Ascending aorta (tissue), 2 donors: ENCODE measurements around the gene HMGA1. TPM values are rescaled to one million over a fixed set of nuclear protein-coding genes. Genes with fewer than 3 reads are reported as not detected.

Source experiments
- DNase-seq, 2 donors: peaks; one replicate each; pipeline ENCODE4 v3.0.0-alpha.2; 2019; ENCODE audit warnings: low spot score in 2 of 2
- H3K27ac ChIP-seq, 2 donors: fragments of 200-600 bp; sonication (generic); one replicate each; pipeline ENCODE4 v1.5.1; 2016 to 2017; ENCODE audit warnings: mild to moderate bottlenecking in 1 of 2
- H3K27me3 ChIP-seq: fragments of 200-600 bp; sonication (generic); one replicate; pipeline ENCODE4 v1.5.1; 2017
- H3K36me3 ChIP-seq, 2 donors: fragments of 200-600 bp; sonication (generic); one replicate each; pipeline ENCODE4 v1.5.1; 2016
- H3K4me1 ChIP-seq, 2 donors: fragments of 200-600 bp; sonication (generic); one replicate each; pipeline ENCODE4 v1.5.1; 2016 to 2017; ENCODE audit warnings: mild to moderate bottlenecking in 1 of 2
- H3K4me3 ChIP-seq, 2 donors: fragments of 200-600 bp; sonication (generic); one replicate each; pipeline ENCODE4 v1.5.1; 2016 to 2017; ENCODE audit warnings: mild to moderate bottlenecking in 1 of 2
- H3K9me3 ChIP-seq, 2 donors: fragments of 200-600 bp; sonication (generic); one replicate each; pipeline ENCODE4 v1.5.1; 2016
- CTCF ChIP-seq, 3 experiments: fragments of 200-600 bp in 2 of 3; fragments of 450-650 bp in 1 of 3; sonication (generic) in 2 of 3; IDR thresholded peaks; one replicate each; pipeline ENCODE4 v1.5.1; 2016 to 2019; ENCODE audit warnings: antibody characterized with exemption in 3 of 3, mild to moderate bottlenecking in 1 of 3, moderate library complexity in 1 of 3
- intact Hi-C: fragments of 100-400 bp; cut with DNase I; formaldehyde crosslinking; loops from one replicate; pipeline ENCODE4 v1.15.1; 2023
- total RNA-seq: library from RNA; depleted of rRNA; stranded (reverse); fragments of >200 nt; gene quantifications from one replicate; pipeline ENCODE4 v1.1.0, GENCODE V29; 2016

HMGA1 gene
- total RNA-seq, 1 donor from 2014 or later: 21.4 TPM

- Histone ChIP-seq H3K36me3 (no peaks in the 10 kb centered on the region), H3K27me3 (no peaks in the 10 kb centered on the region), H3K9me3 (no peaks in the 10 kb centered on the region), H3K27ac (no peak overlapping the region), H3K4me1 (peaks cover 0 to 6% of the 10 kb centered on the region in 2 donors), H3K4me3 (peak overlapping the region; percentile 57 to 71)
- peak; percentile 98 for TF ChIP-seq CTCF (IDR thresholded peaks at IDR 0.05)
- intact Hi-C loops: loop anchor here (1.0 kb wide), 4 partner anchors 53 to 413 kb away; partner anchors contain the start of genes NUDT3 and SMIM29
- peak; percentile 53 to 92 for DNase-seq
Measured at GRCh38 chr6:34196116-34196832, 40.4 kb upstream of the HMGA1 start.

GRCh38 chr6:34196833-34197195 is 39.9 kb upstream of the HMGA1 start:
- DNase-seq: no peak
- H3K4me1 ChIP-seq: peaks cover 0 to 6% of the 10 kb centered on the region in 2 donors
- H3K27ac ChIP-seq: no peak overlapping the region
- intact Hi-C loops: loop anchor here (1.0 kb wide), 4 partner anchors 52 to 412 kb away; partner anchors contain the start of genes NUDT3 and SMIM29
- peak overlapping the region; percentile 57 to 71 for H3K4me3 ChIP-seq
- TF ChIP-seq CTCF (IDR thresholded peaks at IDR 0.05): no peak
- no peaks in the 10 kb centered on the region for H3K9me3 ChIP-seq
- no peaks in the 10 kb centered on the region for H3K36me3 ChIP-seq
- no peaks in the 10 kb centered on the region for H3K27me3 ChIP-seq

GRCh38 chr6:34200340-34200971 is 36.2 kb upstream of the HMGA1 start:
- Histone ChIP-seq H3K4me3 (no peak overlapping the region), H3K36me3 (no peaks in the 10 kb centered on the region), H3K4me1 (peaks cover 0 to 6% of the 10 kb centered on the region in 2 donors), H3K27ac (no peak overlapping the region), H3K27me3 (no peaks in the 10 kb centered on the region), H3K9me3 (no peaks in the 10 kb centered on the region)
- no peak for DNase-seq
- intact Hi-C loops: no loop called here
- TF ChIP-seq CTCF (IDR thresholded peaks at IDR 0.05): no peak

GRCh38 chr6:34201455-34202107 is 35.1 kb upstream of the HMGA1 start:
- Histone ChIP-seq H3K36me3 (no peaks in the 10 kb centered on the region), H3K27me3 (no peaks in the 10 kb centered on the region), H3K4me3 (no peak overlapping the region), H3K27ac (no peak overlapping the region), H3K4me1 (peaks cover 0 to 3% of the 10 kb centered on the region in 2 donors), H3K9me3 (no peaks in the 10 kb centered on the region)
- intact Hi-C loops: no loop called here
- DNase-seq: no peak
- no peak for TF ChIP-seq CTCF (IDR thresholded peaks at IDR 0.05)

- no peak overlapping the region for H3K4me3 ChIP-seq
- no peak overlapping the region for H3K27ac ChIP-seq
- H3K4me1 ChIP-seq: no peaks in the 10 kb centered on the region
- H3K9me3 ChIP-seq: no peaks in the 10 kb centered on the region
- TF ChIP-seq CTCF (IDR thresholded peaks at IDR 0.05): no peak
- H3K27me3 ChIP-seq: no peaks in the 10 kb centered on the region
- no peaks in the 10 kb centered on the region for H3K36me3 ChIP-seq
- intact Hi-C loops: no loop called here
- DNase-seq: no peak
Measured at GRCh38 chr6:34202329-34203201, 34.1 kb upstream of the HMGA1 start.
